ENCODE measurements around the gene CCBE1. TPM values are rescaled to one million over a fixed set of nuclear protein-coding genes. Genes with fewer than 3 reads are reported as not detected.

CCBE1 gene
- total and polyA plus RNA-seq, 9 of the 15 experiments (the other 6 are each of a cell fraction or from before 2014, with no cell fraction given): 0.20 TPM; not detected in 8

- FAIRE-seq (no peak), ATAC-seq (no peak), DNase-seq (ENCODE audit: extremely low read depth in 1 of 4, low spot score in 3 of 4) (no peak)
- H3K4me1 ChIP-seq (replicated peaks in 1 of 2; ENCODE audit: control insufficient read depth in 2 of 2, insufficient read depth in 2 of 2, low read length in 2 of 2): no peaks in the 10 kb centered on the region
- intact Hi-C loops (cut with micrococcal nuclease) (no loop called here), in situ Hi-C loops (cut with MboI) (no loop called here)
- 0% methylated on average over 8 of the region's 8 CpGs for WGBS (ENCODE audit: insufficient coverage, low coverage, missing lambda C conversion rate)
- H3K27ac ChIP-seq (ENCODE audit: extremely low read depth, low read depth, low read length): no peak overlapping the region
- H3K79me2 ChIP-seq (ENCODE audit: control insufficient read depth, insufficient read depth, low read length): no peaks in the 10 kb centered on the region
- no peaks in the 10 kb centered on the region for H3K9me1 ChIP-seq (ENCODE audit: control insufficient read depth, insufficient read depth, low read length)
- POLR2A ChIA-PET: no interaction called here
- no peak overlapping the region for H2AFZ ChIP-seq (ENCODE audit: low read depth, low read length)
- no TSS peak for BruUV-seq (replicated peaks)
- no peaks in the 10 kb centered on the region for H3K27me3 ChIP-seq (ENCODE audit: control insufficient read depth in 2 of 2, insufficient read depth in 2 of 2, low read length in 2 of 2)
- no peak overlapping the region for H3K4me2 ChIP-seq (ENCODE audit: insufficient read depth, low read length)
- H3K9me3 ChIP-seq (replicated peaks; ENCODE audit: control insufficient read depth, insufficient read depth, low read depth, low read length): no peaks in the 10 kb centered on the region
- H4K20me1 ChIP-seq (replicated peaks; ENCODE audit: control insufficient read depth, insufficient read depth, low read length): no peaks in the 10 kb centered on the region
- CTCF ChIA-PET (ENCODE audit: low intra/inter-chr PET ratio): no interaction called here
- no peaks in the 10 kb centered on the region for H3K36me3 ChIP-seq (ENCODE audit: control insufficient read depth, insufficient read depth, low read length)
- H3K9ac ChIP-seq (ENCODE audit: insufficient read depth in 1 of 2, low read depth in 2 of 2, low read length in 2 of 2): no peak overlapping the region
- TF ChIP-seq ZNF277 (CRISPR knock-in tag; IDR thresholded peaks at IDR 0.05; ENCODE audit: borderline replicate concordance) (no peak), KHSRP (IDR thresholded peaks at IDR 0.05) (no peak), DPF2 (IDR thresholded peaks at IDR 0.05) (no peak), ATF1 (CRISPR knock-in tag; IDR thresholded peaks at IDR 0.05) (no peak), ATF1 (tag; IDR thresholded peaks at IDR 0.05) (no peak), TOE1 (IDR thresholded peaks at IDR 0.05; ENCODE audit: borderline replicate concordance) (no peak), TOE1 (CRISPR knock-in tag; IDR thresholded peaks at IDR 0.05; ENCODE audit: borderline replicate concordance, low read depth) (no peak), TRIM28 (IDR thresholded peaks at IDR 0.05) (no peak), ZNF507 (tag; conservative IDR thresholded peaks at IDR 0.05) (no peak), JUNB (CRISPR knock-in tag; conservative IDR thresholded peaks at IDR 0.05) (no peak), CCNT2 (IDR thresholded peaks at IDR 0.05; ENCODE audit: borderline replicate concordance, extremely low read depth, insufficient read length, low read depth, low read length) (no peak), MTA1 (IDR thresholded peaks at IDR 0.05; ENCODE audit: borderline replicate concordance) (no peak), TRIM25 (IDR thresholded peaks at IDR 0.05; ENCODE audit: borderline replicate concordance) (no peak), THAP7 (CRISPR knock-in tag; IDR thresholded peaks at IDR 0.05) (no peak), CHCHD3 (CRISPR knock-in tag; IDR thresholded peaks at IDR 0.05) (no peak), ZNF584 (CRISPR knock-in tag; IDR thresholded peaks at IDR 0.05; ENCODE audit: low read depth) (no peak), ELF1 (tag; IDR thresholded peaks at IDR 0.05) (no peak), ZFX (CRISPR knock-in tag; IDR thresholded peaks at IDR 0.05) (no peak), ZNF23 (CRISPR knock-in tag; IDR thresholded peaks at IDR 0.05) (no peak), XRCC3 (IDR thresholded peaks at IDR 0.05) (no peak), CGGBP1 (CRISPR knock-in tag; IDR thresholded peaks at IDR 0.05) (no peak), CTBP1 (IDR thresholded peaks at IDR 0.05; ENCODE audit: borderline replicate concordance) (no peak)
- no peak overlapping the region for H3K4me3 ChIP-seq
These were observed 212.5 kb downstream of the CCBE1 start for GRCh38 chr18:59484561-59485328.
